Naive thymus-derived CD4-positive, alpha-beta T cell (primary cell): ENCODE results near the gene KCTD10. TPM values are rescaled to one million over a fixed set of nuclear protein-coding genes. Genes with fewer than 3 reads are reported as not detected.

Source experiments
- ATAC-seq: fragments of 150-1000 bp; cut with Tn5 transposase; 2 replicates; pipeline ENCODE4 v1.10.0; 2021; ENCODE audit warnings: mild to moderate bottlenecking, moderate library complexity
- CTCF ChIA-PET: fragments of 350-600 bp; sonication (Branson Sonifier 250); formaldehyde crosslinking; loops from one replicate; lab custom pipeline; 2021; ENCODE audit warnings: antibody characterized with exemption; lab: Charles Lee
- POLR2A ChIA-PET: fragments of 350-600 bp; sonication (Branson Sonifier 250); formaldehyde crosslinking; loops from one replicate; lab custom pipeline; 2021; ENCODE audit warnings: antibody characterized with exemption, inconsistent platforms; lab: Charles Lee
- DNase-seq, 9 donors: peaks; one replicate each; pipeline versions ENCODE4 v3.0.0 to v3.0.0-alpha.2; 2020 to 2022; ENCODE audit warnings: mixed read lengths in 1 of 9
- H3K27ac ChIP-seq: one replicate; pipeline ENCODE4 v1.7.0; 2013; ENCODE audit warnings: mild to moderate bottlenecking, low read depth, low read length, moderate library complexity
- H3K27me3 ChIP-seq, 2 donors: one replicate each; pipeline ENCODE4 v1.7.0; 2013; ENCODE audit warnings: low read length in 2 of 2, mild to moderate bottlenecking in 2 of 2, moderate library complexity in 2 of 2; ENCODE audit not compliant: control insufficient read depth in 2 of 2, insufficient read depth in 2 of 2
- H3K36me3 ChIP-seq, 3 experiments: 1 replicate in 2 of 3; 2 replicates in 1 of 3; pipeline ENCODE4 v1.7.0; 2013; ENCODE audit warnings: low read length in 3 of 3, mild to moderate bottlenecking in 3 of 3, moderate library complexity in 1 of 3; ENCODE audit not compliant: insufficient read depth in 3 of 3, control insufficient read depth in 2 of 3
- H3K4me1 ChIP-seq, 2 donors: one replicate each; pipeline ENCODE4 v1.7.0; 2013; ENCODE audit warnings: low read length in 2 of 2, mild to moderate bottlenecking in 2 of 2, moderate library complexity in 1 of 2; ENCODE audit not compliant: control insufficient read depth in 2 of 2, insufficient read depth in 2 of 2
- H3K4me3 ChIP-seq: 2 replicates; pipeline ENCODE4 v1.7.0; 2013; ENCODE audit warnings: mild to moderate bottlenecking, low read length
- H3K9me3 ChIP-seq, 3 experiments: 1 replicate in 2 of 3; 2 replicates in 1 of 3; pipeline ENCODE4 v1.7.0; 2013; ENCODE audit warnings: low read length in 3 of 3; ENCODE audit not compliant: control insufficient read depth in 2 of 3
- H3K27ac Mint-ChIP-seq, 9 donors: one replicate each; pipeline ENCODE4 v1.8.0; 2020 to 2022; ENCODE audit warnings: mixed read lengths in 9 of 9, mild to moderate bottlenecking in 8 of 9, moderate library complexity in 5 of 9, inconsistent platforms in 2 of 9
- H3K27me3 Mint-ChIP-seq, 5 donors: one replicate each; pipeline ENCODE4 v1.8.0; 2021 to 2022; ENCODE audit warnings: mixed read lengths in 5 of 5, mild to moderate bottlenecking in 1 of 5
- H3K36me3 Mint-ChIP-seq, 5 donors: one replicate each; pipeline ENCODE4 v1.8.0; 2020 to 2022; ENCODE audit warnings: mixed read lengths in 5 of 5, mild to moderate bottlenecking in 3 of 5, inconsistent platforms in 1 of 5
- H3K4me1 Mint-ChIP-seq, 7 donors: one replicate each; pipeline ENCODE4 v1.8.0; 2020 to 2022; ENCODE audit warnings: mixed read lengths in 7 of 7, mild to moderate bottlenecking in 3 of 7, inconsistent platforms in 1 of 7
- H3K4me3 Mint-ChIP-seq, 10 donors: one replicate each; pipeline ENCODE4 v1.8.0; 2020 to 2022; ENCODE audit warnings: mild to moderate bottlenecking in 10 of 10, mixed read lengths in 10 of 10, moderate library complexity in 6 of 10, inconsistent platforms in 2 of 10
- H3K9me3 Mint-ChIP-seq, 11 donors: one replicate each; pipeline ENCODE4 v1.8.0; 2020 to 2022; ENCODE audit warnings: mixed read lengths in 11 of 11, mild to moderate bottlenecking in 4 of 11, inconsistent platforms in 1 of 11, moderate library complexity in 1 of 11
- intact Hi-C, 2 donors: fragments of 100-400 bp; cut with micrococcal nuclease; formaldehyde crosslinking; loops; one replicate each; pipeline ENCODE4 v1.15.1; 2023
- polyA plus RNA-seq, 2 donors: library from polyadenylated mRNA; unstranded; fragments of 300-500 nt; fragmentation: Illumina TruSeq; gene quantifications; one replicate each; pipeline ENCODE4 v1.2.3, GENCODE V29; 2021
- total RNA-seq, 6 experiments: library from RNA in 5 of 6; stranded (reverse) in 5 of 6; gene quantifications; 1 replicate in 5 of 6; 2 replicates in 1 of 6; pipeline ENCODE4 v1.2.3 and lab custom pipeline; 2021 to 2026

KCTD10 gene
- total and polyA plus RNA-seq, 7 experiments from 2014 or later, result 15.4 to 41.1 (median 28.7) TPM

- intact Hi-C loops, result no loop called here
- Histone ChIP-seq H3K4me1 (peaks cover 0 to 22% of the 10 kb centered on the region in 2 donors), H3K9me3 (no peaks in the 10 kb centered on the region), H3K36me3 (peaks cover 0 to 58% (median 6%) of the 10 kb centered on the region in 3 experiments), H3K27ac (no peak overlapping the region), H3K27me3 (no peaks in the 10 kb centered on the region), H3K4me3 (no peak overlapping the region)
- ATAC-seq, result no peak
- H3K36me3 Mint-ChIP-seq, result peaks cover 0 to 14% (median 3%) of the 10 kb centered on the region in 5 donors
- no peaks in the 10 kb centered on the region for H3K9me3 Mint-ChIP-seq
- H3K27me3 Mint-ChIP-seq, result no peaks in the 10 kb centered on the region
- H3K4me1 Mint-ChIP-seq, result peaks cover 35 to 85% (median 49%) of the 10 kb centered on the region in 7 donors
- POLR2A ChIA-PET, result no interaction called here
- H3K4me3 Mint-ChIP-seq, result no peak overlapping the region
- H3K27ac Mint-ChIP-seq, result peak overlapping the region in 2 of 9 donors; percentile 9 to 54
- DNase-seq, result no peak
- CTCF ChIA-PET, result no interaction called here
These were observed 12.3 kb downstream of the KCTD10 start for GRCh38 chr12:109464642-109465351.

GRCh38 chr12:109463756-109464155 is 13.3 kb downstream of the KCTD10 start:
- DNase-seq, result no peak
- no peak for ATAC-seq
- no peaks in the 10 kb centered on the region for H3K9me3 ChIP-seq
- CTCF ChIA-PET, result no interaction called here
- H3K4me3 ChIP-seq, result no peak overlapping the region
- Mint-ChIP-seq H3K4me1 (peaks cover 40 to 86% (median 58%) of the 10 kb centered on the region in 7 donors), H3K4me3 (peak overlapping the region in 9 of 10 donors; percentile 56 to 82 (median 69)), H3K9me3 (no peaks in the 10 kb centered on the region), H3K27me3 (no peaks in the 10 kb centered on the region), H3K36me3 (peaks cover 3 to 19% (median 8%) of the 10 kb centered on the region in 5 donors), H3K27ac (peak overlapping the region; percentile 56 to 91 (median 75))
- peaks cover 0 to 58% (median 10%) of the 10 kb centered on the region in 3 experiments for H3K36me3 ChIP-seq
- H3K4me1 ChIP-seq, result peaks cover 0 to 22% of the 10 kb centered on the region in 2 donors
- POLR2A ChIA-PET, result interaction anchor here (0.7 kb wide), 1 partner anchor 13 kb away, joined by 3 read pairs; no protein-coding TSS in a partner anchor
- H3K27ac ChIP-seq, result peak overlapping the region; percentile 50
- intact Hi-C loops, result no loop called here
- no peaks in the 10 kb centered on the region for H3K27me3 ChIP-seq

- H3K9me3 Mint-ChIP-seq, result no peaks in the 10 kb centered on the region
- no peaks in the 10 kb centered on the region for H3K27me3 Mint-ChIP-seq
- H3K4me1 Mint-ChIP-seq, result peaks cover 44 to 87% (median 63%) of the 10 kb centered on the region in 7 donors
- intact Hi-C loops, result no loop called here
- peaks cover 3 to 18% (median 8%) of the 10 kb centered on the region in 5 donors for H3K36me3 Mint-ChIP-seq
- Histone ChIP-seq H3K9me3 (no peaks in the 10 kb centered on the region), H3K4me3 (no peak overlapping the region), H3K4me1 (peaks cover 0 to 22% of the 10 kb centered on the region in 2 donors), H3K27ac (peak overlapping the region; percentile 50), H3K27me3 (no peaks in the 10 kb centered on the region), H3K36me3 (peaks cover 0 to 61% (median 10%) of the 10 kb centered on the region in 3 experiments)
- POLR2A ChIA-PET, result interaction anchor here (0.7 kb wide), 1 partner anchor 13 kb away, joined by 3 read pairs; no protein-coding TSS in a partner anchor
- CTCF ChIA-PET, result interaction anchor here (1.1 to 1.2 kb wide), 2 partner anchors 30 to 34 kb away, joined by 3 to 4 read pairs; no protein-coding TSS in a partner anchor
- H3K27ac Mint-ChIP-seq, result peak overlapping the region; percentile 56 to 91 (median 75)
- DNase-seq (peak in 6 of 9 donors; percentile 19 to 43 (median 31)), ATAC-seq (peak; percentile 54)
- H3K4me3 Mint-ChIP-seq, result peak overlapping the region; percentile 33 to 82 (median 68)
These were observed 14.0 kb downstream of the KCTD10 start for GRCh38 chr12:109462868-109463692.

- ATAC-seq (no peak), DNase-seq (no peak)
- Histone ChIP-seq H3K4me1 (peaks cover 0 to 22% of the 10 kb centered on the region in 2 donors), H3K27me3 (no peaks in the 10 kb centered on the region), H3K9me3 (no peaks in the 10 kb centered on the region), H3K27ac (no peak overlapping the region), H3K4me3 (no peak overlapping the region), H3K36me3 (peaks cover 8 to 62% (median 12%) of the 10 kb centered on the region in 3 experiments)
- H3K36me3 Mint-ChIP-seq, result peaks cover 8 to 26% (median 14%) of the 10 kb centered on the region in 5 donors
- CTCF ChIA-PET, result interaction anchor here (1.1 to 1.2 kb wide), 2 partner anchors 29 to 33 kb away, joined by 3 to 4 read pairs; no protein-coding TSS in a partner anchor
- peak overlapping the region in 7 of 9 donors; percentile 31 to 90 (median 75) for H3K27ac Mint-ChIP-seq
- intact Hi-C loops, result no loop called here
- POLR2A ChIA-PET, result interaction anchor here (1.1 kb wide), 1 partner anchor 10 kb away, joined by 4 read pairs; no protein-coding TSS in a partner anchor
- peaks cover 47 to 90% (median 66%) of the 10 kb centered on the region in 7 donors for H3K4me1 Mint-ChIP-seq
- no peaks in the 10 kb centered on the region for H3K9me3 Mint-ChIP-seq
- peak overlapping the region in 7 of 10 donors; percentile 8 to 82 (median 71) for H3K4me3 Mint-ChIP-seq
- H3K27me3 Mint-ChIP-seq, result no peaks in the 10 kb centered on the region
These were observed 15.0 kb downstream of the KCTD10 start for GRCh38 chr12:109461846-109462756.

GRCh38 chr12:109461049-109461845 is 15.9 kb downstream of the KCTD10 start:
- H3K4me1 Mint-ChIP-seq, result peaks cover 49 to 89% (median 61%) of the 10 kb centered on the region in 7 donors
- H3K27ac ChIP-seq, result no peak overlapping the region
- H3K27me3 ChIP-seq, result no peaks in the 10 kb centered on the region
- intact Hi-C loops, result no loop called here
- no peak overlapping the region for H3K4me3 ChIP-seq
- peak overlapping the region in 7 of 9 donors; percentile 10 to 79 (median 60) for H3K27ac Mint-ChIP-seq
- DNase-seq (no peak), ATAC-seq (peak; percentile 72)
- H3K36me3 ChIP-seq, result peaks cover 11 to 62% (median 19%) of the 10 kb centered on the region in 3 experiments
- peaks cover 0 to 22% of the 10 kb centered on the region in 2 donors for H3K4me1 ChIP-seq
- peaks cover 12 to 33% (median 20%) of the 10 kb centered on the region in 5 donors for H3K36me3 Mint-ChIP-seq
- no peaks in the 10 kb centered on the region for H3K27me3 Mint-ChIP-seq
- H3K9me3 ChIP-seq, result no peaks in the 10 kb centered on the region
- no peaks in the 10 kb centered on the region for H3K9me3 Mint-ChIP-seq
- CTCF ChIA-PET, result no interaction called here
- POLR2A ChIA-PET, result interaction anchor here (1.1 kb wide), 1 partner anchor 11 kb away, joined by 4 read pairs; no protein-coding TSS in a partner anchor
- peak overlapping the region in 3 of 10 donors; percentile 7 to 45 (median 44) for H3K4me3 Mint-ChIP-seq
